ENCODE data around the gene SDK1.

The SDK1 gene

DNA sequence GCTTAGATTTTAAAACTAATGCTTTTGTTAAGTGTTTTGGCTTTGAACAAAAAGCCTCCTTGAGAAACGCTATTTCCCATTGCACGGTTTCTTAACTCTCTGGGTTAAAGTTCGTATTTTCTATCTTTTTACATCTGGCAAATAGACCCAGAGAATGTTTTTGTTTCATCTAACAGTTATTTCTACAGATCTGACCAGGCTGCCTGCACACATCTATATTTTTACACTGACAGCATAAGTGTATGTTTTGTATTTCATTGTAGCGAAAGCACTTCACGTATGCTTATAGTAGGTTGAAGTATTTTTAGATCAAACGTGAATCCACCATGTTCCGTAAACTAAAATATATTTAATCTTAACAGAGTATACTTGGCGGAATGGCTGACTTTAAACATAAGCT, 477.3 kb downstream of the SDK1 start:
- no peak for DNase-seq (ENCODE audit: low read depth in 1 of 2, low spot score in 1 of 2)

DNA sequence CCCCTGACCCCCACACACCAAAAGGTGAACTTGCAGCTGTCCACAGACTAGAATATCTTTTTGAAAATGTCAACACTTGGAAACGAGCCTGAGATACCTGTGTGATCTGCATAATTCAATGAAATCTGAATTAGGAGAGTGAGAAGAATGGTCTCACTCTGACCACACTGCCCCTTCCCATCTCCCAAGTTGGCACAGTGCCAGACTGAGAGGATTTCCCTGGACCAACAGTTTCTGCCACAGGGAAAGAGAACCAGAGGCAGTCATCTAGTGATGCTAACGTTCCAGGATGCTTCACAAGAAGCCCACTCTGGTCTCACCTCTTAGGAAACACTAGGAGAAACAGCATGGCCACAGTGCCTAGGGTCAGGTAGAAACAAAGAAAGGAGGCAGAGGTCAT, 479.0 kb downstream of the SDK1 start:
- DNase-seq (ENCODE audit: low read depth in 1 of 2, low spot score in 1 of 2): no peak

DNA sequence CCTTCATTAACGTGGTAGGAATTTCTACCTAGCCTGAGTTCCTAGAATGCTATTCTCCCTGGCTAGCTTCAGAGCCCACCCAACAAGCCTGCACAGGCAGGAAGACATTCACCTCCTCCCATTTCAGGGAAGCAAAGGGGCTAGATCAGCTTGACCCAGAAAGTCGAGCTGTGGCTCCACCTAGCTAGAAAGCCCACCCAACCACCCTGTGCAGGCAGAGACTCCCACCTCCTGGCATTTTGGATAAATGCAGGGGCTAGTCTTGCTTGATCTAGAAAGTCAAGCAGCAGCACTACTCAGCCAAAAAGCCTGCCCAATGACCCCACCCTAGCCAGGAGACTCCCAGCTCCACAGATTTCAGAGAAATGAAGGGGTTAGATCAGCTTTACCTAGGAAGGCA, 479.5 kb downstream of the SDK1 start:
- no peak for DNase-seq (ENCODE audit: low read depth in 1 of 2, low spot score in 1 of 2)

DNA sequence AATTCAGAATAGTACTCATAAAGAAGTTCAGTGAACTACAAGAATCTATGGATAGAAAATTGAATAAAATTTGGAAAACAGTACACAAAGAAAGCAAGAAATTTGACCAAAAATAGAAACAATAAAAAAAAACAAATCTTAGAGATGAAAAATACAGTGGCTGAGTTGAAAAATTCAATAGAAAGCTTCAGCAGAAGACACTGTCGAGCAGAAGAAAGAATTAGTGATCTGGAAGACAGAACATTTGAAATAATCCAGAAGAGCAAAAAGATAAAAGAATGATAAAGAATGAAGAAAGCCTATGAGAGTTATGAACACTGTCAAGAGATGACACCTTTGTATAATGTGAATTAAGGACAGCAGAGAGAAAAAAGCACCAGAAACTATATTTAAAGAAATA, 480.6 kb downstream of the SDK1 start:
- no peak for DNase-seq (ENCODE audit: low read depth in 1 of 2, low spot score in 1 of 2)

DNA sequence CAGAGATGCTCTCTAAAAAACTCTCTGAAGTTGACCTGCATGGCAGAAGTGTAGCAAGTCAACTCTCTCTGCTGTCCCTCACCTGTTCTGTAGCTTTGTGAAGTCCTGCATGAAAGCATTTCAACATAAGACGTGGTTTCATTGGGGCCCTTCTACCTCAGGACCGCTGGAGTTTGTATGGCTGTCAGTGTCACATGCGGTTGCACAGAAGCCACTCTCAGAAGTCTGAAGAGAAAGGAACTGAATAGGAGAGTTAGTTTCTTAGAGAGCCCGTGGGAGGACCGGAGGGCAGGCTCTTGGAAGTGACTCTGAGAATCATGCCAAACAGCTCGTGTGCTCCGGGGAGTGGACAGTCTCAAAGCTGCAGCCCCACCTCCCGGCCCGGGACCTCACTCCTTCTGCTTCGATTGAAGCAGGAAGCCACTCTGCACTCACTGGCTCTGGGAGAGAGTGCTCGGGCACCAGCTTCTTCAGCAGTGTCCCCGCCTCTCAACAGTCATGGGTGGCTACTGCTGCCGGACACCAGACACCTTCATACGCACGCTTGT, 486.7 kb downstream of the SDK1 start:
- DNase-seq (ENCODE audit: low read depth in 1 of 2, low spot score in 1 of 2): no peak

DNA sequence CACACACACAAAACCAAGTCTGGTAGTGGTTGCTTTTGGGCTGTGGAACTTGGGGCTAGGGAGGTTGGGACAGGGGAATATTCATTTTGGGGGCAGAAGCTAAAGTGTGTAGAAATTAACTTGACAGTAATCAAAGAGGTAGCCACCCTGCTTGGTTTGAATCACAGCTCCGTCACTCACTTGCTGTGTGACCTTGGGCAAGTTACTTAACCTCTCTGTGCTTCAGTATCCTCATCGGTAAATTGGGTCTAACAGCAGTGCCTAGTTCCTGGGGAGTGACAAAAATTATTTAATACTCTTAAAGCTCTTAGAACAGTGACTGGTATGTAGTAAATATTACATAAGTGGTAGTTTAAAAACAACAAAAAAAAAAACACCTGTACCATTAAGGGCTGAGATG, 489.8 kb downstream of the SDK1 start:
- no peak for DNase-seq (ENCODE audit: low read depth in 1 of 2, low spot score in 1 of 2)

DNA sequence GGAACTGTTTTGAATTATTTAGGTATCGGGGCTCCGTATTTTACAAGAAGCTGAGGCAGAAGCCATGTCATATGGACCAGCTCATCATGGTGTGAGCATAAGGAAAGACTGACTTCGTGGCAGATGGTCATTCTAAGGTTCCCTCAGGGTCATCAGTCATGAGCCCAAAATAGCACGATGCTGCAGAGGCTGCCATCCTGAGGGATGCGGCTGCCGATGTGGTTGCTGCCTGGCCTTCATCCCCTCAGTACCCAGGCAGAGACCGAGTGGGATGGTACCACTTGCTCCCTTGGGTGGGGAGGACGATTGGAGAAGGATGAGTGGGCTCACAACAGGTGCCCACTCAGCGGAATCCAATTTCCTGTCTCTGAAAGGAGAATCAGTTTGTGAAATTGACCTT, 490.3 kb downstream of the SDK1 start:
- DNase-seq (ENCODE audit: low read depth in 1 of 2, low spot score in 1 of 2): no peak

DNA sequence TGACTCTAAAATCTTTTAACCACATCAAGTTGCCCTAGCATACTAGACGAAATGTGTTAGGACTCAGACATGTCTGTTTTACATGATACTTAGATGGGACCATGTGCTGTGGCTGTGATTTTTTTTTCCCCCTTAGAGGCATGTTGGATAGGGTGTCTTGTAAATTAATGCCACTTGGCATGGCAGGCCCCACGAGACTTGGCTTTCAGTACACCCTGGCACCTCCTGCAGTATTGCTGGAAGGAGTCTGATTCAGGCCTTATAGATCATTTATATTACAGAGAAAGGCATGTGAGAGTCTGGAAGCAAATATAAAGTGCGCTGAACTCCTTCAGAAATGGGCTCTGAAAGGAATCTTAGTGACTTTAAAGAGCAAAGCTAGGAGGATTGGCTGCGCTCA, 494.1 kb downstream of the SDK1 start:
- DNase-seq (ENCODE audit: low read depth in 1 of 2, low spot score in 1 of 2): no peak

DNA sequence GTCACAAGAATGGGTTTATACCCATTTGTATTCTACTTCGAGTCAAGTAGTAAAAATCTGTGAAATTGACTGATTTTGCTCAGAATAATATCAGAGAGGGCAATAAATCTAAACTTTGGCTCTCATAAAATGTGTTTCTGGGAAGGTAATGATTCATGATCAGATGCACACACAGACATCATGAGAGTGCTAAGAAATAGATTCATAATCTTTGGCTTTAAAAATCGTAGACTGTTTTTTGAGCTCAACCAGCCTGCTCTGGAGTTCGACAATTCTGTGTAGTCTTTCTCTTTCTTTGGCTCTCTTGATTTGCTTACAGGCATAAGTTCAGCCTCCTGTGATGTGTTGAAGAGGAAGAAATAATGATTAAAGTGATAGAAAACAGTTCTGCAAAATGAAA, 494.7 kb downstream of the SDK1 start:
- DNase-seq (ENCODE audit: low read depth in 1 of 2, low spot score in 1 of 2): no peak

DNA sequence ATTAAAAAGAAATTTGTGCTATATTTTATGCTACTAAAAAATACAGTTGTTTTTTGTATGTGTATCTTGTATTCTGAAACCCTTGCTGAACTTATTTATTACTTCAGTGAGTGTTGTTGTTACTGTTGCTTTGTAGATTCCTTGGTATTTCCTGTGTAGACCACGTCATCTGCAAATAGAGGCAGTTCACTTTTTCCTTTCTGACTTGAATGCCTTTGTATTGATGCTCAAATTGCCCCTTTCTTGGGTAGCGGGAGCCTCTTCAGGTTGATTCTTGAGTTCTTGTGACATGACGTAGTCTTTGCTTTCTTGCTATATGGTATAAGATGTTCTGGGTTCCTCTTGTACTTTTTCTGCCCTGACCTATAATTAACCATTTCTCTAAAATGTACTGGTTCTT, 504.1 kb downstream of the SDK1 start:
- no peak for DNase-seq (ENCODE audit: low read depth in 1 of 2, low spot score in 1 of 2)

DNA sequence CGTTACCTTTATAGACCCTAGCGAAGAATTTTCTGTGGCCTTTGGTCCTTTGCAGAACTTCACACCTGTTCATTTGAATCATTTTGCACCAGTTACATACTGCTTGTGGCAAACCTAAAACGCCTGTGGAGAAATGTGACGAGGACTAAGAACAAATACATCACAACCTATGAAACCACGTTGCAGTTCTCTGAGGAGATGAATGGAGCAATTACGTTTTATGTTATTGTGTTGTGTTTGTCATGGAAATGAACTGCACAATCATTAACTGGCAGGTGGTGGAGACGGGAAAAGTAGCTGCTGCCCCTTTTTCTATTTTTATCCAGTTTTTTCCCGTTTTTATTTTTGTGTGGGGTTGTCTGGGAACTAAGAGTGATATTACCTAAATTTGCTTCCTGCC, 505.5 kb downstream of the SDK1 start:
- no peak for DNase-seq (ENCODE audit: low read depth in 1 of 2, low spot score in 1 of 2)

DNA sequence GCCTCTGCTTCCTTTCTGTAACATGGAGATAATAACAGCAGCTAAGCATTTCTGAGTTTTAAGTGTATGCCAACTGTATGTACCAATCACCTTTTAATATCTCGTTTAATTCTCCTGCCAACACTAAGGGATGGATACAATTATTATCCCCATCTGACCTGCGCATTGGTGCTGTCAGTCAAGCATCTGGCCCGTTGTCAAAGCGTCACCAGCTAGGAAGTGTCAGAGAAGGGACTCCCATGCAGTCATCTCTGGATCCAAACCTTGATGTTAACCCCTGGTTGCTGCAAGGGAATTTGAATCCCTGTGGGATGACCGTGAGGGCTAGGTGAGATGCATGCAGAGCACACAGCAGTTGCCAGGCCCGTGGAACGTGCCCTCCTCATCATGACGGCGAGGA, 506.8 kb downstream of the SDK1 start:
- no peak for DNase-seq (ENCODE audit: low read depth in 1 of 2, low spot score in 1 of 2)

DNA sequence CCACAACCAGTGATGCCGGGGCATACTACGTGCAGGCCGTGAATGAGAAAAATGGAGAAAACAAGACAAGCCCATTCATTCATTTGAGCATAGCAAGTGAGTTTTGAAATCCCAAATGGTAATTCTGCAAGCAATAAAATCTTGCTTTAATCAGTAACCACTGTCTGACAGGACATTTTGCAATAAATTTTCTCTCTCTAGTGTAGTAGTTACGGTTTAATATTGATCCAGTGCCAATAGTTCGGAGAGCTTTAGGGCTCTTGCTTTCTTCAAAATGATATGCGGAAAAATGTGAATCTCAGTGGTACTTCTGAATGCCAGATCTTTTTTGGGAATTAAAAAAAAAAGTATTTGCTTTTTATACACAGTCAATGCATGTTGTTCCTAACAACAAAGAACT, 520.4 kb downstream of the SDK1 start:
- no peak for DNase-seq (ENCODE audit: low read depth in 1 of 2, low spot score in 1 of 2)

DNA sequence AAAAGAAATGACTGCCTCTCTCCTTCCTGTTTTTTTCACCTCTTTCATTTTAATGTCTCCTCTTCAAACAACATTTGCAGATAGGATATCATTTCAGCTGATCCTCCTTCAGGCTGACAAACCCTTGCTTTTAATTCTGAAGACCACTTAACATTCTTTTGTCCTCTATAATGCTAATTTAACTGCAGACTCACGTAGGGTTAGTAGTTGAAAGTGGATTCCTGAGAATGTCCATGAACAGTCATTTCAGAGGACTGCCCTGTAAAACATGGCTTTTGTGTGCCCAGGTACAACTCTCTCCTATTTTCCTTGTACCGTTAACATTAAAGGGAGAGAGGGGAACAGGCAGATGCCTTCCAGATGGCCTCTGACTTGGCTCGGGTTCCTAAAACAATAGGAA, 524.4 kb downstream of the SDK1 start:
- no peak for DNase-seq (ENCODE audit: low read depth in 1 of 2, low spot score in 1 of 2)

DNA sequence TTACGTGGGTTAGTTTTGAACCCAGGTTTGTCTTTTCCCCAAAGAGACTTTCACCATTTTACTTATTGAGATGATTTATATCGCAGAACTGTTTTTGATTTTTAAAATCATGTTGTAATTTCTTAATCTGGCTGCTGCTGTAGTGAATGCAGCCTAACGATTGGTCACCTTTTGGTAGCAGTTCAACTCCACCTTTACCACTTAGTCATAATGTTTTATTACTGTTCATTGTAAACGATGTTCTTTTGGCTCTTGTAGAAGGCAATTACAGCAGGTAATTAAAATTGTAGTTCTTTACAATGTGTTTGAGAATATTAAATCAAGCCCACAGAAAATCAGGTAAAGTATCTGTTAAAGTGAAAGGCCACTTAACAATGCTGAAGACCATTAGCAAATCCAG, 531.1 kb downstream of the SDK1 start:
- DNase-seq (ENCODE audit: low read depth in 1 of 2, low spot score in 1 of 2): no peak

DNA sequence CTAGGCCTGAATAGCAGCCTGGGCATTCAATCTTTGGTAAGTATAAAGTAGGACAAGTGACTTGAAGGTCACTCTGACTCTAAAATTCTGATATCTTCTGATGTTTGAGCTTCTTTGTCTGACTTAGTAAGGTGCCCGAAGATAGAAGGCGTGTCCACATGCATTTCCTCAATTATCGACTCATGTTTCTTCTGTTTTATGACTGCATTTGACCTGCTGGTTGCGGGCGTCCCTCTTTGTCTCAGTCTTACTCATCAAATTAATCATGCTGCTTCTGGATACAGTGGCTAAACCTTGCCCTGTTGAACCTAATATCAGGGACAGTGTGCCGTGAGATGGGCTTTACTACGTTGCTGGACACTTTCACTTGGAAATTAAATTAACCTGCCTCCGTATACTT, 534.1 kb downstream of the SDK1 start:
- DNase-seq (ENCODE audit: low read depth in 1 of 2, low spot score in 1 of 2): no peak

DNA sequence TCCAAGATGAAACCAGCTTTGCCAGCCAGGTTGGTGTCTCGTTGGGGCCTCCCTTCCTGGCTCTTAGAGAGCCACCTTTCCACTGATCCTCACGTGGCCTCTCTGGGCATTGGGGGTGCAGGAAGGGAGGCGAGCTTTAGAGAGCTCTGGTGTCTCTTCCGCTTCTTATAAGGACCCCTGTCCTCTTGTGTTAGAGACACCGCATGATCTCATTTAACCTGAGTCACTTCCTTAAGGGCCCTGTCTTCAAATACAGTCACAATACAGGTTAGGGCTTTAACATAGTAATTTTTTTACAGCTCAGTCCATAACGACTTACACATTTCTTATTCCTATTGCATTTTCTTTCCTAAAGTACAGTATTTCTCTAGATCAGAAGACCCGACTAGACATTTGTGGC, 535.8 kb downstream of the SDK1 start:
- DNase-seq (ENCODE audit: low read depth in 1 of 2, low spot score in 1 of 2): no peak

DNA sequence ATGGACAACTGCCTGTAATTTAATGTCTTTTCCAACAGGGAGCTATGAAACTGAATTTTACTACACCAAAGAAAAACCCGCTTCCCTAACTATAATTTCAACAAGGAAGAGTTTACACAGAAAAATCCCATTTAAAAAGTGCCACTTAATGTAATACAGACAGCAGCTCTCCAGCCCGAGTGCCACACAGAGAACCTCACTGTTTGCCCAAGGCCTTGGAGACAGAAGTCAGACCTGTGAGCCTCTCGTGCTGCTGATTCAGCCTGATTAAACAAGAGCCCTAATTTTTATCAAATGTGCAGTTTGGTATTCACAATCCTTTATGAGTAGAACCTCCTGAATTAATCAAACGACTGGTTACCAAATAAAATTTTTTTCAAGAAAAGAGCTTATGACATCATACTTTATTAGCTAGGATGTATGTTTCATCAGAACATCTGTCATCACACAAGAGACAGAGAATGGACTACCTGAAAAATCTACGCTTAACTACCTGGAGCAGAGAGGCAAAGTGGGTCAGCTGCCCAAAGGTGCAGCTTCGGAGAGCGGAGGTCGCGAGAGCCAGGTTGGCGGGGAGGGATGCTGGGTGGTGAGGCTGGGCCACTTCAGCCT, 543.6 kb downstream of the SDK1 start:
- DNase-seq (ENCODE audit: low read depth in 1 of 2, low spot score in 1 of 2): no peak

DNA sequence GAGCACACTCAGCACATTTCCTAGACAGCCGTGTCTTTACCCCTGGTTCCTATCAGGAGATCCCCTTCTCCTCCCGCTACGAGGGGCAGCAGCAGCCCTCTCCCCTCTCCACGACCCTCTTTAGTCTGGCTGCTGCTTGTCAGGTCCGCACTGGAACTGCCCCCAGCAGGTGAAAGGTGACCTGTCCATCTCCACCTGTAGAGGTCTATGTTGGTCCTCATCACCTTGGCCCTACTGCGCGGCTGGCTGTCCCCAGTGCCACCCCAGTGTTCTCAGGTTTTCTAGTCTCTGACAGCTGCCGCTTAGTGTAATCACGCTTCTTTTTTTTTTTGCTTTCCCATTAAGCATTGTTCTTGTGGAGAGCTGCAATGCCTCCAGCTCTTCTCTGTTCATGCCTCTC, 545.7 kb downstream of the SDK1 start:
- no peak for DNase-seq (ENCODE audit: low read depth in 1 of 2, low spot score in 1 of 2)

DNA sequence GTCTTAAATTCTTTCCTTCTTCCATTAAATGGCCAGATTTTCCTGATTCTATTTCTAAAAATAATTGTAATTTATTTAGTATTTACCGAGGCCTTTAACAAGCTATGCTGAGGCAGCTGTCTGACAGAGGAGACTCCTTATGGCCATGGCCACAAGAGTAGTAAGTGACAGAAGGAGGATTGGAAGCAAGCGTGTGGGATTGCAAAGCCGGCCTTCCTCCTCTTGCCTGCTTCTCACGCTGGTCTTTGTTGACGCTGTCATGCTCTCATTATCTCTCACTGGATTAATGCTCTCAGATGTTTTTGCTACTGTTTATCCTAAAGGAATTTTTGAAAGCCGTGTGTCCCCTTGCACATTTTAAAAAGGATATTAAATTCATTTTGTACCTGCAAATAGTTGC, 546.3 kb downstream of the SDK1 start:
- DNase-seq (ENCODE audit: low read depth in 1 of 2, low spot score in 1 of 2): no peak

DNA sequence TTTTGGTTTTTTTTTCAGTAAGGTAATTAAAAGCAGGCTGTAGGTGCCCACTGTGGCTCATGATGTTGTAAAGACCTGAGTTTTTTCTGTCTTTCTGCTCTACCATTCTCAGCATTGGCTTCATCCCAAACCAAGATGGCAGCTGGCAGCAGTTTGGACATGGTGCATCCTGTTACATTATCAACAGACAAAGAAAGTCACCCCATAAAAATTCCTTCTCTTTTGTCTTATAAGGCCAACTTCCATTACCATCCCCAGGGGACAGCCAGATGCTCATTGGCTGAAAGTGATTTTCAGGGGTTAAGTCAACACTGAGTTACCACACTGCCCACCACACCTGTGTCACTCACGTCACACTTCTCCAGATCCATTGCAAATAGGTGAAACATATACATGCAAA, 558.4 kb downstream of the SDK1 start:
- no peak for DNase-seq (ENCODE audit: low read depth in 1 of 2, low spot score in 1 of 2)

DNA sequence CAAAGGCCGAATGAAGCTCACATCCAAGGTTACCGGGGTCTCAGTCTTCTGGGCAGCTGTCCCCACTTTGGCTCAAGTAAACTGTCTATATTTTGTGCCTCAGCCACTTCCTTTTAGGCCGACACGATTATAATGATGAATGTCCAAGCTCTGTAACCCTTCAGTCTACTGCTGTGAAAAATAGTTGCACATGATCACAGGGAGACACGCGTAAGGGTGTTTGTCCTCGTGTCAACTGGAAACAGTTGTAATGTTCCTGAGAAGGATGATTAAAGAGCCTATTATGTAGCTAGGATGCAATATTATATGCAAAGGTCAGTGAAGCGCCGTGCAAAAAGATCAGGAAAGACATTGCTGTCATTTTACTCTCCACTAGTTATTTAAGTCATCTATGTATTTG, 559.9 kb downstream of the SDK1 start:
- no peak for DNase-seq (ENCODE audit: low read depth in 1 of 2, low spot score in 1 of 2)

DNA sequence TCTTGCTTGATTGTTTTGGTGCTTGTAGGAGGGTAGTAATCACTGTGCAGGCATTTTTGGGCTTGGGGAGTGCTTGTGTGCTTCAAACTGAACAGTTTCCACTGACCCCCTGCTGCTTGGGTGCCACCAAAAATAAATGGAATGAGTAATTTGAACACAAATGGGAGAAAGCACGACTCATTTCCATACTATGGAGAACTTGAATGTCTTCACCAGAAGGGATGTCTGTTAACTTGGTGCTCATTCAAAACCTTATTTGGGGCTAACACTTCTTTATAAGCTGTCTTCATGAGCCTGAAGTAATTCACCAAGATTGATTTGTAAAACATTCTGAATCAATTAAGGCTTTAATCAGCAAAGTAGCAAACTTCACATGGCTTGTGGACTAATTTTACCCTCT, 560.3 kb downstream of the SDK1 start:
- DNase-seq (ENCODE audit: low read depth in 1 of 2, low spot score in 1 of 2): no peak

DNA sequence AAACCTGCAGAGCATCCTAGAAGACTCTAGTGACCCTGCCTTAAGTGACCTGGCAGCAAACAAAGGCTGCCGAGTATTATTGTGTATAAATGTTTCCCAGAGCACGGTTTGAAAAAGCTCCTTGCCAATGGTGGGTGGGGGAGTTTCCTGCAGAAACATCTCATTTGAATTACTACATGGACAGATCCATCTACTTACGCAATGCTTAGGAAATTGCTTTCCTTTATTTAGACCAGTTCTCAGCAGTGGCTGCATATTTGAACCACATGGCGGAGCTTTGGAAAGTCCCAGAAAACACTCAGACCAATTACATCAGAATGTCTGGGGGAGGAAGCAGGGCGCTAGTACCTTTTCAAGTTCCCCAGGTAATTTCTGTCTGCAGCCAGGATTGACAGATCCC, 560.9 kb downstream of the SDK1 start:
- DNase-seq (ENCODE audit: low read depth in 1 of 2, low spot score in 1 of 2): no peak

Data from activated CD4-positive, alpha-beta T cell treated with anti-CD3 and anti-CD28 coated beads, Interleukin-2, amount 50 U/mL, for 24 hours (primary cell).